ENCODE results near the gene MEGF6. TPM values are rescaled to one million over a fixed set of nuclear protein-coding genes. Genes with fewer than 3 reads are reported as not detected.

The MEGF6 gene
- total RNA-seq, 1 donor from 2014 or later: 198 TPM

DNA sequence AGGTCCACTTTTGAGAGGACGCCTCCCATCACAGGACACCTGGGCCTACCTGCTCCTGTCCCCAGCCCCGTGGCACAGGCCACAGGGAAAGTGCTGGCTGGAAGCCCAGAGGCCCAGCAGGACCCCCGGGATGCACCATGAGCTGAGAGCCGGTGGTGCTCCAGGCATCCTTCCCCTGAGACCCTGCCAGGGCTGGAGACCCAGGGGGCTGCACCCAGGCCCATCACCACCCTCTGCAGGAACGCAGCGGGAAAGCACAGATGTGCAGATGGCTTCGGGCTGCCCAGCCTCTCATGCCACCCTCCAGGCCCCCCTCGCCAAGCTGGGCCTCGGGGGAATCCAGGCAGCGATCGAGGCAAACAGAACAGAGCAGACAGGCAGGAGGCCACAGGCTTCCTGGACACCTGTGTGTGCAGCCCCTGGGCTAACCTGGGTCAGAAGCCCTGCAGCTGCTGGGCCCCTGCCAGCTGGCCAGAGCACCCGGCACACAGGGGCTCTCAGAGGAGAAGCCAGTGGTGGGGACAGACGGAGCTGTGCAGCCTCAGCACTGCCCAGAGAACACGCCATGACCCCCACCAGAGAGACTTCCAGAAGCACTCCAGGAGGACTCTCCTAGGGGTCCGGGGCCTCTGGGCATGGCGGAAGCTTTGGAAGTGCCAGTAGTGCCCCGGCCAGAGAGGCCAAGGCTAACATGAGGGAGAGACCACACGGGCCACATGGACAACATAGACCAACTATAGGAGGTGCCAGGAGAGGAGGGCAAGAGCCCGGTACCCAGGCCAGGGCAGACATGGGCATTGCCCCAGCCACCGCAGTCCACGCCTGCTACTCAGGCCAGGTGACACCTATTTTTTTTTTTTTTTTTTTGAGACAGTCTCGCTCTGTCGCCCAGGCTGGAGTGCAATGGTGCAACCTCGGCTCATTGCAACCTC is 85.5 kb downstream of the MEGF6 start:
- no peaks in the 10 kb centered on the region for H3K36me3 Mint-ChIP-seq (ENCODE audit: low read depth, unreplicated experiment)
- DNase-seq (ENCODE audit: low spot score): no peak
- H3K27me3 Mint-ChIP-seq (ENCODE audit: unreplicated experiment): peaks cover 5% of the 10 kb centered on the region
- TF ChIP-seq, protein P1, sequence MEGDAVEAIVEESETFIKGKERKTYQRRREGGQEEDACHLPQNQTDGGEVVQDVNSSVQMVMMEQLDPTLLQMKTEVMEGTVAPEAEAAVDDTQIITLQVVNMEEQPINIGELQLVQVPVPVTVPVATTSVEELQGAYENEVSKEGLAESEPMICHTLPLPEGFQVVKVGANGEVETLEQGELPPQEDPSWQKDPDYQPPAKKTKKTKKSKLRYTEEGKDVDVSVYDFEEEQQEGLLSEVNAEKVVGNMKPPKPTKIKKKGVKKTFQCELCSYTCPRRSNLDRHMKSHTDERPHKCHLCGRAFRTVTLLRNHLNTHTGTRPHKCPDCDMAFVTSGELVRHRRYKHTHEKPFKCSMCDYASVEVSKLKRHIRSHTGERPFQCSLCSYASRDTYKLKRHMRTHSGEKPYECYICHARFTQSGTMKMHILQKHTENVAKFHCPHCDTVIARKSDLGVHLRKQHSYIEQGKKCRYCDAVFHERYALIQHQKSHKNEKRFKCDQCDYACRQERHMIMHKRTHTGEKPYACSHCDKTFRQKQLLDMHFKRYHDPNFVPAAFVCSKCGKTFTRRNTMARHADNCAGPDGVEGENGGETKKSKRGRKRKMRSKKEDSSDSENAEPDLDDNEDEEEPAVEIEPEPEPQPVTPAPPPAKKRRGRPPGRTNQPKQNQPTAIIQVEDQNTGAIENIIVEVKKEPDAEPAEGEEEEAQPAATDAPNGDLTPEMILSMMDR (IDR thresholded peaks at IDR 0.05; ENCODE audit: unreplicated experiment): no peak
- H3K4me1 Mint-ChIP-seq (ENCODE audit: unreplicated experiment): peaks cover 3% of the 10 kb centered on the region
- H3K9me3 Mint-ChIP-seq (ENCODE audit: unreplicated experiment): no peaks in the 10 kb centered on the region
- H3K4me3 Mint-ChIP-seq (ENCODE audit: unreplicated experiment): no peak overlapping the region
- H3K27ac Mint-ChIP-seq (ENCODE audit: unreplicated experiment): no peak overlapping the region

DNA sequence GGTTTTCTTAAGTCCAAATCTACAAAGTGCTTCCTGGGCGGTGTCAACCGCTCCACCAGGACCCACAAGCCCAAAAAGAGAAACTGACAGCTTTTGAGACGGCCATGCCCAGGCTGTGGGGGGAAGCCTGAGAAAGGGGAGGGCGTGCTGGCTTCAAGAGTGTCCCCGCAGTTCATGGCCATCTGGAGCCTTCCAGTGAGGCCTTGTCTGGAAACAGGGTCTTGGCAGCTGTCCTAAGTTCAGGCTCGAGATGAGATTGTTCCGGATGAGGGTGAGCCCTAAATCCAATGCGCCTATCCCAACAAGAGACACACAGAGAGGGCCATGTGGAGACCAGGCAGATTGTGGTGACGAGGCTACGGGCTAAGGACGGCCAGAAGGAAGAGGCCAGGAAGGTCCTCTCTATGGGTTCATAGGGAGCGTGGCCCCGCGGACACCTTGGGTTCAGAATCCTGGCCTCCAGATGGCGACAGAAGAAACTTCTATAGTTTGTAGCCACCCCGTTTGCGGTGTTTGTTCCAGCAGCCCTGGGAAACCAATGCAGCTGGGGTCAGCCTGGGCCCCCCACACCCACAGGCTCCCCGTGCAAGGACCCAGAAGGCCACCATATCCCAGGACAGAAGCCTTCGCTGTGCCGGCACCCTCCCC is 86.6 kb downstream of the MEGF6 start:
- no peak for DNase-seq (ENCODE audit: low spot score)
- H3K9me3 Mint-ChIP-seq (ENCODE audit: unreplicated experiment): no peaks in the 10 kb centered on the region
- TF ChIP-seq, protein P1 (IDR thresholded peaks at IDR 0.05; ENCODE audit: unreplicated experiment): no peak
- peaks cover 5% of the 10 kb centered on the region for H3K27me3 Mint-ChIP-seq (ENCODE audit: unreplicated experiment)
- no peak overlapping the region for H3K4me3 Mint-ChIP-seq (ENCODE audit: unreplicated experiment)
- no peaks in the 10 kb centered on the region for H3K36me3 Mint-ChIP-seq (ENCODE audit: low read depth, unreplicated experiment)
- H3K4me1 Mint-ChIP-seq (ENCODE audit: unreplicated experiment): no peaks in the 10 kb centered on the region
- peak overlapping the region; percentile 74 for H3K27ac Mint-ChIP-seq (ENCODE audit: unreplicated experiment)

DNA sequence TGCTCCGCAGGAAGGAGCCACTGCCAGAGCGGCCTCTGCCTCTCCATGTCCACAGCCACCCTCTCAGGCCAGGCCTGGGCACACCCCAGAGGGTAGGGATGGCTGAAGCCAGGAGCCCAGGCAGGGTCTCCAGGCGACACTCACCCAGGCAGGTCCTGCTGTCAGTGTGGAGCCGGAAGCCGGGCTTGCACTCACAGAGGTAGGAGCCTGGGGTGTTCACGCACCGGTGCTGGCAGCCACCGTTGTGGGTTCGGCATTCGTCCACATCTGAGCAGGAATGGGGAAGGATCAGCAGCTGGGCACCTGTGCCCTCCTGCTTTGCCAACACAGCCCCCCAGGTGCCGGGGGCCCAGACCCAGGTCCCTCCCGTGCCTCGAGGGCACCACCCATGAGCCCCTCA is 87.3 kb downstream of the MEGF6 start:
- Mint-ChIP-seq H3K9me3 (ENCODE audit: unreplicated experiment) (no peaks in the 10 kb centered on the region), H3K27ac (ENCODE audit: unreplicated experiment) (no peak overlapping the region)

DNA sequence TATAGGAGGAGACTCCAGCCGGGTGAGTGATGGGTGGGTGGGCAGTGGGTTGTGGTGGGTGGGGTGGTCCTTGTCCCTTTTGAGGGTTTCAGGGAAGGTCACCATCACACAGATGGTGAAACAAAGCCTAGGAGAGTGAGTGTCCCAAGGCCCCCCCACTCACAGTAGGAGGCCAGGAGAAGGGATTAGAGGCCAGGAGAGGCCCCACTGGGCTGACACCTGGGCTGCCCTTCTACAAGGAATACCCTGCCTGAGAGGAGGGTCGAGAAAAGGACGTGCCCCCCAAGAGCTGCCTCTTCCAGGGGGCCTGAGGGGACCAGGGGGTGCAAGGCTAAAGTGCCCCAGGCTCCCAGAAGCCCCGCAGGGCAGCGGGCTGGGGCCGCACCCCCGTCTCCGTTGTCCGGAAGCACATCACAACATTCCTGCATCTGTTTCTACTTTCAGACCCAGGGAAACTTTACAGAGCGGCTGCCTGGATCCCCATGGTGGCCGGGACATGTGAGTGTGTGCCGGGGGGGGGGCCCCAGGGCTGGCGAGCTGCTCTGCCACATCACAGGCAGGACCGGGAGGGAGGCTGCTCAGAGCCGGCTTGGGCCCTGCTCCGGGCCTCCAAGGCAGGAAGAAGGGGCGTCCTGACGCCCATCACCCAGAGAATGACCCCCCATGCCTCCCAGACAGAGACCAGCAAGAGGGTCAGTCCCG is 88.6 kb downstream of the MEGF6 start:
- H3K27ac Mint-ChIP-seq (ENCODE audit: unreplicated experiment): no peak overlapping the region
- no peaks in the 10 kb centered on the region for H3K9me3 Mint-ChIP-seq (ENCODE audit: unreplicated experiment)
- H3K36me3 Mint-ChIP-seq (ENCODE audit: low read depth, unreplicated experiment): peaks cover 5% of the 10 kb centered on the region
- no peak for DNase-seq (ENCODE audit: low spot score)
- no peak overlapping the region for H3K4me3 Mint-ChIP-seq (ENCODE audit: unreplicated experiment)
- peaks cover 9% of the 10 kb centered on the region for H3K27me3 Mint-ChIP-seq (ENCODE audit: unreplicated experiment)
- TF ChIP-seq, protein P1 (IDR thresholded peaks at IDR 0.05; ENCODE audit: unreplicated experiment): no peak
- H3K4me1 Mint-ChIP-seq (ENCODE audit: unreplicated experiment): no peaks in the 10 kb centered on the region

More for the DNA sequence above, 87.3 kb downstream of the MEGF6 start:
- DNase-seq (ENCODE audit: low spot score): no peak
- Mint-ChIP-seq H3K4me3 (ENCODE audit: unreplicated experiment) (no peak overlapping the region), H3K36me3 (ENCODE audit: low read depth, unreplicated experiment) (no peaks in the 10 kb centered on the region), H3K27me3 (ENCODE audit: unreplicated experiment) (peaks cover 7% of the 10 kb centered on the region), H3K4me1 (ENCODE audit: unreplicated experiment) (no peaks in the 10 kb centered on the region)
- TF ChIP-seq, protein P1 (IDR thresholded peaks at IDR 0.05; ENCODE audit: unreplicated experiment): no peak

Measured in endothelial cell (in vitro differentiated cells).